Astrocyte (in vitro differentiated cells and primary cell): Measurements from ENCODE around the gene SOCS1.

Experiments used
- CTCF ChIP-seq: IDR thresholded peaks from 2 replicates; pipeline ENCODE4 v1.5.1; 2011; ENCODE audit warnings: low read depth, mild to moderate bottlenecking, inconsistent platforms, low read length, moderate library complexity; ENCODE audit not compliant: insufficient read depth
- EZH2 ChIP-seq: IDR thresholded peaks from 2 replicates; pipeline ENCODE4 v1.6.1; 2012; ENCODE audit warnings: mild to moderate bottlenecking, low read length, inconsistent platforms; ENCODE audit not compliant: insufficient read depth

- no peak for TF ChIP-seq CTCF
- TF ChIP-seq EZH2: no peak
Observed at GRCh38 chr16:11285842-11286241, 29.8 kb upstream of the SOCS1 start.
